Adrenal gland (tissue), 5 donors: ENCODE results near the gene COL25A1.

ENCODE experiments used
- POLR2A ChIP-seq, 2 donors: fragments of 450-650 bp; IDR thresholded peaks; one replicate each; pipeline ENCODE4 v1.6.1; 2017; ENCODE audit warnings: antibody characterized with exemption in 2 of 2, mild to moderate bottlenecking in 2 of 2, moderate library complexity in 1 of 2
- TF ChIP-seq, protein P1 (sequence below), 6 experiments: fragments of 450-650 bp in 4 of 6; fragments of 200-600 bp in 2 of 6; sonication (generic) in 1 of 6; IDR thresholded peaks; 1 replicate in 5 of 6; 2 replicates in 1 of 6; pipeline versions ENCODE4 v1.5.1 to v1.8.0; 2016 to 2021; ENCODE audit warnings: antibody characterized with exemption in 6 of 6, mild to moderate bottlenecking in 2 of 6, moderate library complexity in 1 of 6
- donor health status: DM: no; HTN: no; CAD: no.

DNA sequence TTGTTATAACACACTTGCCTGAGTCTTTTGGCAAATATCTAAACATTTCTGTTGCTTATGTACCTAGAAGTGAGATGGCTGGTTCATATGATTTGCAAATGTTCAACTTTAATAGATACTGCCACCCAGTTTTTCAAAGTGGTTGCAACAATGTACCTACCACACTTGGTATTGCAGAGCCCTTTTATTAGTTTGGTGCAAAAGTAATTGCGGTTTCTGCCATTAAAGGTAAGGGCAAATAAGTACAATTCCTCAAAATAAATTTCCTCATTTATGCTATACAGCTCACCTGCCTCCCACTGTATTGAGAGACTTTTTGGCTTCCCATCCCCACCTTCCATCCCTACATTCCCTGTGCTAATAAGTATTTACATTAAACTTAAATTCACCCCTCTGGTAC, 47.7 kb upstream of the COL25A1 start:
- TF ChIP-seq, protein P1, sequence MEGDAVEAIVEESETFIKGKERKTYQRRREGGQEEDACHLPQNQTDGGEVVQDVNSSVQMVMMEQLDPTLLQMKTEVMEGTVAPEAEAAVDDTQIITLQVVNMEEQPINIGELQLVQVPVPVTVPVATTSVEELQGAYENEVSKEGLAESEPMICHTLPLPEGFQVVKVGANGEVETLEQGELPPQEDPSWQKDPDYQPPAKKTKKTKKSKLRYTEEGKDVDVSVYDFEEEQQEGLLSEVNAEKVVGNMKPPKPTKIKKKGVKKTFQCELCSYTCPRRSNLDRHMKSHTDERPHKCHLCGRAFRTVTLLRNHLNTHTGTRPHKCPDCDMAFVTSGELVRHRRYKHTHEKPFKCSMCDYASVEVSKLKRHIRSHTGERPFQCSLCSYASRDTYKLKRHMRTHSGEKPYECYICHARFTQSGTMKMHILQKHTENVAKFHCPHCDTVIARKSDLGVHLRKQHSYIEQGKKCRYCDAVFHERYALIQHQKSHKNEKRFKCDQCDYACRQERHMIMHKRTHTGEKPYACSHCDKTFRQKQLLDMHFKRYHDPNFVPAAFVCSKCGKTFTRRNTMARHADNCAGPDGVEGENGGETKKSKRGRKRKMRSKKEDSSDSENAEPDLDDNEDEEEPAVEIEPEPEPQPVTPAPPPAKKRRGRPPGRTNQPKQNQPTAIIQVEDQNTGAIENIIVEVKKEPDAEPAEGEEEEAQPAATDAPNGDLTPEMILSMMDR (IDR thresholded peaks at IDR 0.05), result no peak
- no peak for TF ChIP-seq POLR2A (IDR thresholded peaks at IDR 0.05)
